Bronchial epithelial cell (primary cell): ENCODE measurements around the gene HMGXB4. TPM values are rescaled to one million over a fixed set of nuclear protein-coding genes. Genes with fewer than 3 reads are reported as not detected.

ENCODE experiments used
- DNase-seq: peaks from one replicate; pipeline ENCODE4 v3.0.0-alpha.2; 2010; ENCODE audit warnings: low read depth
- FAIRE-seq: peaks from 2 replicates; lab custom pipeline; 2011; peaks lifted over from hg19 to GRCh38; lab: Jason Lieb, UNC
- H3K27me3 ChIP-seq: 2 replicates; pipeline ENCODE4 v1.5.1; 2011; ENCODE audit warnings: low read length; ENCODE audit not compliant: control insufficient read depth, insufficient read depth
- H3K36me3 ChIP-seq: 2 replicates; pipeline ENCODE4 v1.5.1; 2011; ENCODE audit warnings: low read length; ENCODE audit not compliant: control insufficient read depth, insufficient read depth
- H3K4me3 ChIP-seq: 2 replicates; pipeline ENCODE4 v1.5.1; 2011; ENCODE audit warnings: mild to moderate bottlenecking, low read depth, low read length, control low read depth
- total RNA-seq: library from RNA; depleted of rRNA; stranded (reverse); fragments of >200 nt; gene quantifications from 2 replicates; pipeline ENCODE4 v1.2.1, GENCODE V29; 2014
- TF ChIP-seq, protein P1 (sequence below): IDR thresholded peaks from 2 replicates; pipeline ENCODE4 v1.5.1; 2011; ENCODE audit warnings: mild to moderate bottlenecking, moderate library complexity, low read length, control low read depth, inconsistent platforms; ENCODE audit not compliant: insufficient read depth, severe bottlenecking

Gene HMGXB4
- total RNA-seq, 1 donor from 2014 or later, result 11.6 TPM

- DNase-seq (no peak), FAIRE-seq (no peak)
- Histone ChIP-seq H3K4me3 (no peak overlapping the region), H3K27me3 (no peaks in the 10 kb centered on the region), H3K36me3 (peaks cover 4% of the 10 kb centered on the region)
- TF ChIP-seq, protein P1, sequence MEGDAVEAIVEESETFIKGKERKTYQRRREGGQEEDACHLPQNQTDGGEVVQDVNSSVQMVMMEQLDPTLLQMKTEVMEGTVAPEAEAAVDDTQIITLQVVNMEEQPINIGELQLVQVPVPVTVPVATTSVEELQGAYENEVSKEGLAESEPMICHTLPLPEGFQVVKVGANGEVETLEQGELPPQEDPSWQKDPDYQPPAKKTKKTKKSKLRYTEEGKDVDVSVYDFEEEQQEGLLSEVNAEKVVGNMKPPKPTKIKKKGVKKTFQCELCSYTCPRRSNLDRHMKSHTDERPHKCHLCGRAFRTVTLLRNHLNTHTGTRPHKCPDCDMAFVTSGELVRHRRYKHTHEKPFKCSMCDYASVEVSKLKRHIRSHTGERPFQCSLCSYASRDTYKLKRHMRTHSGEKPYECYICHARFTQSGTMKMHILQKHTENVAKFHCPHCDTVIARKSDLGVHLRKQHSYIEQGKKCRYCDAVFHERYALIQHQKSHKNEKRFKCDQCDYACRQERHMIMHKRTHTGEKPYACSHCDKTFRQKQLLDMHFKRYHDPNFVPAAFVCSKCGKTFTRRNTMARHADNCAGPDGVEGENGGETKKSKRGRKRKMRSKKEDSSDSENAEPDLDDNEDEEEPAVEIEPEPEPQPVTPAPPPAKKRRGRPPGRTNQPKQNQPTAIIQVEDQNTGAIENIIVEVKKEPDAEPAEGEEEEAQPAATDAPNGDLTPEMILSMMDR, result no peak
These were observed 35.5 kb downstream of the HMGXB4 start for GRCh38 chr22:35292786-35293185.

DNA sequence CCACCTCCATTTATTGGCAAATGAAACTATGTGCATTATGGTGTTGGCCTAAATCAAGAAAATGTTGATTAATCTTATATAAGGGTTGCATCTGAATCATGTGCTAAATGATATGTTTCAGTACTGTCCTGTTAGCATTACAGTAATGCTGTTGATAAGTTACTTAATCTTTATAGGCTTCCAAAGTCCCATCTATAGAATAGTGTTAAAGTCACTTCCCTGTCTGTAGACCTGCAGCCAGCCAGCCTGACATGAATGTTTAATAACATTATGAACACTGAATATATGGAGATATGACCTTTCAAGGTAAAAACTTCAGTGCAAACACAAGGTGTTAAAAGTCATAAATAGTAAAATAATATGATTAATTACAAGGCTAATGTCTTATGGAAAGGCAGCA is 38.8 kb downstream of the HMGXB4 start:
- no peak for FAIRE-seq
- peaks cover 4% of the 10 kb centered on the region for H3K36me3 ChIP-seq
- DNase-seq, result no peak
- TF ChIP-seq, protein P1, result no peak
- H3K27me3 ChIP-seq, result no peaks in the 10 kb centered on the region
- no peak overlapping the region for H3K4me3 ChIP-seq

- peak overlapping the region; percentile 96 for H3K4me3 ChIP-seq
These were observed 42.0 kb downstream of the HMGXB4 start for GRCh38 chr22:35299217-35299672.

DNA sequence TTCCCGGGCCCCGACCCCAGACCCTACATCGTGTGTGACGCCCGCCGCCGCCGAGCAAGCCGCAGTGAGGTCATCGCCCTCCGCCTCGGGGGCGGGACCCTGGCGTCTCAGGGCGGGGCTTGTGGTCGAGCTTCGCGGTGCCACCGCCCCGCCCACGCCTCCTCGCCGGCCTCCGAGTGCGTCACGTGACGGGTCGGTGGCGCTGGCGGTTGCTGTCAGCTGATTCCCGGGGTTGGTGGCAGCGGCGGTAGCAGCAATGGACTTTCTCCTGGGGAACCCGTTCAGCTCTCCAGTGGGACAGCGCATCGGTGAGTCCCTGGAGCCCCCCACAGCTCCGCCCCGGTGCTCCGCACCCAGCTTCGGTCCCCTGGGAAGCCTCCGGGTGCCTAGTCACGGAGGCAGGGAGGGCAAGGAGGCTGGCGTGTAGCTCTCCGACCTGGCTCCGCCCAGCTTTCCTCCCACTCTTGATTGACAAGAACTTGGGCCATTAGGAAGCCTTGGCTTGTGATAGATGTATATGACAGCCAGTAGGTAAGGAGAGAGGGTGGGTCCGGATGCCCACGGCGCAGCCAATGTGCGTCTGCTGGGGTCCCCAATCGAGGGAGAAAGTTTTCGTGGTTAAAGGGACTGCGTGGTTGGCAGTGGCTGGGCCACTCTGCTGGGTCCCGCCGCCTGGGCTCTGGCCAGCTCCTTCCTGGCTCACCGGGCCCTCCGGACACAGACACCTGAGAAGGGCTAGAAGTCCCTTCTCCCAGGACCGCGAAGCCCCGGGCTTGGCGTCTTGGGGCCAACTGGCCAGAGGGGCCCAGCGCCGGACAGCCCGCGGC is 42.6 kb downstream of the HMGXB4 start, which contains the start of gene TOM1:
Gene TOM1, plus strand, starts transcription at position 222 of the 827 bp plus-strand sequence. Its CDS starts 35 bp downstream, at position 257.
- TF ChIP-seq, protein P1, result no peak
- DNase-seq (peak; percentile 88), FAIRE-seq (peak; percentile 64)
- Histone ChIP-seq H3K36me3 (peaks cover 4% of the 10 kb centered on the region), H3K27me3 (no peaks in the 10 kb centered on the region), H3K4me3 (peak within 1 kb of the TSS; percentile 96)

More at GRCh38 chr22:35299217-35299672, 42.0 kb downstream of the HMGXB4 start:
- FAIRE-seq (no peak), DNase-seq (peak; percentile 17)
- Histone ChIP-seq H3K36me3 (peaks cover 4% of the 10 kb centered on the region), H3K27me3 (no peaks in the 10 kb centered on the region)
- TF ChIP-seq, protein P1, result peak; percentile 8

DNA sequence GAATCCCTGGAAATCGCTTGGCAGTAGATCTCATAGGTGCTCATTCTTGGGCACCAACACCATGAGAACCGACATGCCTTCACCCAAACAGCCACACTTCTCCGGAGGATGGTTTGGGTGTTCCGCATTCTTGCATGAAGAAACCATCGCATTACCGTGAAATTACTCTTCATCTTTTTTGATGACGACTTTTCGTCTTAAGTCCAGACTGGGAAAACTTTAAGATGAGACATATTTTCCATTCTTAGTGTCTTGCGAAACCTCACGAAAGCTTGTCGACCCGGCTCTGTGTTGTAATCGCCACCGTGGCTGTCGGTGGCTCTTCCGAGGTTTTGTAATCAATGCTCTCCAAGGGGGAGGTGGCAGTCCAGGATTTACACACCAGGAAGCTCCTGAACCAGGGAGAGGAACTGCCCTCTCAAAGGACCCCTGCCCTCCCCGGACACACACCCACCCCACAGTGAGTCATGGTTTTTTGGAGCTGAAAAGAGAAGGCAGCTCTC is 44.1 kb downstream of the HMGXB4 start:
- peak; percentile 88 for DNase-seq
- FAIRE-seq, result peak; percentile 75
- peaks cover 3% of the 10 kb centered on the region for H3K36me3 ChIP-seq
- H3K4me3 ChIP-seq, result no peak overlapping the region
- no peaks in the 10 kb centered on the region for H3K27me3 ChIP-seq
- TF ChIP-seq, protein P1, result no peak
